ENCODE data around the gene PRKCE. TPM values are rescaled to one million over a fixed set of nuclear protein-coding genes. Genes with fewer than 3 reads are reported as not detected.

Gene PRKCE
- total RNA-seq, 1 donor from 2014 or later: 23.1 TPM

DNA sequence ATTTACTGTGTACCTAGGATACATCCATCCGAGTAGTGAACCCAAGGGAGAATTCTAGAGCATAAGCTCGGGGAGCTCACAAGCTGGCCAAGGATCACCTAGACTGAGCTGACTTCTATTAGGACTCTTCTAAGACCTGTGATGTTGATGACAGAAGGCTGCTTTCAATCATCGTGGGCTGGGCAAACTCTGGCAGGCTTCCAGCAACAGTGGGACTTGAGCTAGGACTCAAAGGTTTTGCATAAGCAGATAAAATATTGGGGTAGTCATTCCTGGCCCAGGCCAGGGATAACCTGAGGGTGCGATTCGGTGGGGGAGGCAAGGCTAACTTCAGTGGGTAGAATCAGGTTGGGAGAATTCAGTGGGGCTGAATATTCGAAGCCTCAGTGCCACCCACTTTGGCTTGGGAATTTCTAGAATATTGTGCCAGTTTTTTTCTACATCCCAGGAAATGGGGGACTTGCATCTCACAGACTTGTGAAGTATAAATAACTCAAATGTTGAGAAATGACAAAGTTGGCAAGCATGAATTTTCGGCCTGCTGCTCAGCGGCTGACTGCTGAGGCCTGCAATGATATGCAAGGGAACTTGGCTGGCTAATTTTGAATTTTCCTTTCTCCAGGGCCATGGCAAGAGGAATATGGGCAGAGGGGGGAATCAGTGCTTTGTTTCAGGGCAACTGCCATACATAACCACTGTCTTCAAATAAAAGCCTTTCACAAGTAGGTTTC lies 274.3 kb downstream of the PRKCE start:
- no peak for DNase-seq (ENCODE audit: low read depth, low spot score)

DNA sequence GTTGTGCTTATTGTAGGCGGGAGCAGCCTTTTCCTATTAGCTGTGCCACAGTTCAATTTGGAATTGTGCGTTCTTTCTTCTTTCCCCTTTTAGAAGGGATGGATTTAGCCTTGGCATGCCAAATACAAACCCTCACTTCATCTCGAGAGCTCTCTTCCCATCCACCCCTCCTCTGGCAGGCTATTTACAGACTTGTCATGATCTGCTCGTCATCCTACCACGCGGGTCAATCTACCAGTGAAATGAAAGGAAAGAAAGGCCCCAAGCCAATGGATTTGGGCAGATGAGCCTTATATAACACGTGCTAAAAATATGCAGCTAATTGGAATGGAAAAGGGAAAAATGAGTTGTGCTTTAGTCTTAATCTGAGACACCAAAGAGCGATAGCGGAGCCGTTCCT lies 277.5 kb downstream of the PRKCE start:
- no peak for DNase-seq (ENCODE audit: low read depth, low spot score)

DNA sequence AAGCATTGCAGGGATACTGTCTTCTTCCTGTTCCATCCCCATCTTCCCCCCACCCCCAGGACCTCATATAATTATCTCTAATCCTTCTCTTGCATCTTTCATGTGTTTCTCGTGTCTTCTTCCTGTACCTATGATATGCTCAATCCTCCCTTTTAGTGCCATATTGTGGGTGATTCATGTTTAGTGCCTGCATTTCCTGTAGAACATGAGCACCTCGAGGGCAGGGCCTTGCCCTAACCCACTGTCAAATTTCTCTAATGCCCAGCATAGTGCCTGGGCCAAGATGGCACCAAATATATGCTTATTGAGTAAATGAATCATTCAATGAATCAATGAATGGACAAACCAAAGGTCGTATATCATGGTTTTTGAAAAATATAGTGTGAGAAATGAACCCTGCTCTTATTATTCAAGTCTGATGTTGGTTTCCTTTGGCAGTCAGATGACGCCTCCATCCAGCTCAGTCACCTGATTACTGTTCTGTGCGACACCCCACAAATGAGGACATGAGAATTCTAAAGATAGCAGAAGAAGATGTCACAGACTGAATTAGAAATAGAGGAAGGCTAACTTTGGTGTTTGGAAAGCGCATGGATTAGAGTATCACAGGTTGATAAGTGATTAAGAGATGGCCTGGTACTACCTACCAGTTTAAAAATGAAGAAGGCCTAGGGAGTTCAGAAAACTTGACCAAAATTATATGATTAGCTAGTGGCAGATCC lies 278.4 kb downstream of the PRKCE start:
- DNase-seq (ENCODE audit: low read depth, low spot score): no peak

DNA sequence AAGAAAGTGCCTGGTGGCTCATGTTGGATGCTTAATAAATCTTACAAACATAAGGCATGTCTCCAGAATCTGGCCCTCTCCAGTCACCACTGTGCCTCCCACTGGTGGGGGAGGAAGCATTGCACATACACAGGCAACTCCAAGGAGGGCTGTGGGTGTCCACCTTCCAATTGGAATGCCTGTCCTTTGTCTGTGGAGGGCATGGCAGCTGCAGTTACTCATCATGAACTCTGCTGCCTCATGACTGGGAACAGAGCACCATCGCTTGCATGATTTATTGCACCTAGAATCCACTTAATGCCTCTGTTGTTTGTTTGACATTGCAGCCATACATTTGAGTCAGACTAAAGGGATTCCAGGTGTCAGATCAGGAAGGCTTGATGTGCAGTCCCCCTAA lies 278.9 kb downstream of the PRKCE start:
- DNase-seq (ENCODE audit: low read depth, low spot score): no peak

GRCh38 chr2:45932278-45932975 lies 281.0 kb downstream of the PRKCE start:
- DNase-seq (ENCODE audit: low read depth, low spot score): no peak

DNA sequence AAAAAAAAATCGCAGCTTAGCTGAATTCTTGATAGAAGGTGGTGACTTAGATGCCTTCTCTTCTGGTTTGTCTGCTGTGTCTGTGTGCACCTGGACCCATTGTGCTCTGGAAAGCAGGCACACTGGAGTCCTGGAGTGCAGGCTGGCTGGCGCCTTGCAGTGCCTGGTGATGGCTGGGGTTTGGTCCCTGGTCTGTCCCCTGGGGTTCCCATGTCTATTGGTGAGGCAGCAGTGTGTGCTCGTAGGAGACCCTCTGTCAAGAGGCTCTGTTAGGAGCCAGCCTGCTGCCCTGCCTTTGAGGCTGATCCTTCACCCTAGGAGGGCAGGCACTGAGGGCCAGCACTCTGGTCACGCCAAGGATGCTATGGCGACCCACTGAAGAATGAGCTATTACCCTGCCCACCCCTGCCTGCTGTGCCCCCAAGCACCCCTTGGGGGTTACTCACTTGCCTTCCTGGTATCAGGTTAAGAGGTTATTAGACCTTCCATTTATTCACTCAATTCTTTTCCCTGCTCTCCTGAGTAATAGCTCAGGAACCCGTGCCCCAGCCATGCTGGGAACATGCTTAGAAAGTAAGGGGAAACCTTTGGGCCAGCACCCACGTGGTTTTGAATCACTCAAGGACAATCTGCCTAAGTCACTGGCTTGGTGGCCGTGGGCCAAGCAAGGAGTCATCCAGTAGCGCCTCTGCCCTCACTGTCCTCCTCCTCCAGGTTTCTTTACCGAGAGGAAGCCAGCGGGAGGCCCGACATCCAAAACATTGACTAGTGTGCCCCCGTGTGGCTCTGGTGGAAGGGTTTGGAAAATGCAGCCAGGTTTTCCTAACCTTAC lies 284.5 kb downstream of the PRKCE start:
- DNase-seq (ENCODE audit: low read depth, low spot score): peak; percentile 78

DNA sequence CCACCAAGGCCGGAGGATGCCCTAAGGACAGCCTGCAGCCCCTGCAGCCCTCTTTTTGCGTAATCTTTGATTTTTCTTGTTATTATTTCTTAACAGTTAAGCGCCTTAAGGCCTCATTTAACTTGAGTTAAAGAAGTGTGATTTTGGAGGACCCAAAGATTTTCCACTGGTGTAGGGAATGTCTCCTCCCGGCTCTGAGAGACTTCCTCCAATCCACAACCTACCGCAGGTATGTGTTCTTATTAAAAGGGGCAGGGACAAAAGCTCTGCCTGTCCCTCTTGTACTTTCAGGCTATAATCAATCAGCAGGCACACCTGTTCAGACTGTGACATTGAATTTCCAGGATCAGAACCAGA lies 285.1 kb downstream of the PRKCE start:
- DNase-seq (ENCODE audit: low read depth, low spot score): no peak

DNA sequence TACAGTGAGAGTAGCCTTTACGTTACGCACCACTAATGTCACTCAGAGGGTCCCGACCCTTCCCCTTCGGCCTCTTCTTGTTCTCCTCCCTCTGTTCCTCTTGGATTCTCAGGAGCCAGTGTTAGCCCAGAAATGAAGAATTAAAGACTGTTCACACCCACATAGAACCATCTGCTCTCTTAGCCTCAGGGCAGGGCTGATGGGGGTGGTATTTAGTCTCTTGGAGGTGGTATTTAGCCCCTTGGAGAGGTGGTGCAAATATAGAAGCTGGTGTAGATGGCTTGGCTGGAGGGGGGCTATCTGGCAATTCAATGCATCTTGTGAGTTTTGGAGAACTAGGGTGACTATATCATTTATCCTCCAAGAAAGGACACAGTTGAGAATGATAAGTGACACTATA lies 286.5 kb downstream of the PRKCE start:
- DNase-seq (ENCODE audit: low read depth, low spot score): no peak

DNA sequence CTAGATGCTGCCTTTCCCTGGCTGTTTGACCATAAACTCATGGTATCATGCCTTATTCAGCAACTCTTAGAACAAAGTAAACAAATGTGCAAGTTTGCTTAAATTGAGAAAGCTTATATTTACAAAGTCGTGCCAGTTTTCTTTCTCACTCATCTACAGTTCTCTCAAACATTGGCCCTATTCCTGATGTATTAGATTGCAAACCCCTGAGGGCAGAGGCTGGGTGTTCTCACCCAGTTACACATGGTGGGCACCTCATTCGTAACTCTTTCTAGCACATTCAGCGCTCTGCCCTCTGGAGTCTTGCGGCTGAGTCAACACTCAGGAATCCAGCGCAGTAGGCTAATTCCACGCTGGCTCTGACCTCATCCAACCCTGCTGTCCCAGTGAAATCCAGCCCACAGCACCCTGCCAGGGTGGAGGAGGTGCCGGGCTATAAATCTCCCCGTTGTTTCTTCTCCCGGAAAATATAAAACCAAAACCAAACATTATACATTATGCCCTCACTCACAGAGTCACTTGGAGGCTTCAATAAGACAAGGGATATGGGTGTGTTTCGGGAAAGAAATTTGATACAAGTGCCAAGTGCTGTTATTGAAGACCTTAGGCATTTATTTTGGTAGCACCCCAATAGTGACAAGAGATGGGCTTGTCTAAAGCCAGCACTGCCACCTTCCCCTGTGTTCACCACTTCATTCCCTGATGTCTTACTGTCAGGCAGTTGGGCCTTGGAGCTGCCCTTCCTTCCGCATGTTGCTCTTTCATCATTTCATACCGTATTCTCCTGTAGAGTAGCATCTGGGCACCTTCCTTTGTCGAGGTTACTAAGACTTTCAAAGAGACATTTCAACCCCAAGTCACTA lies 287.4 kb downstream of the PRKCE start:
- DNase-seq (ENCODE audit: low read depth, low spot score): peak; percentile 55

GRCh38 chr2:45941531-45942236 lies 290.2 kb downstream of the PRKCE start:
- DNase-seq (ENCODE audit: low read depth, low spot score): no peak

GRCh38 chr2:45942237-45942738 lies 290.8 kb downstream of the PRKCE start:
- DNase-seq (ENCODE audit: low read depth, low spot score): no peak

GRCh38 chr2:45943219-45944044 lies 292.0 kb downstream of the PRKCE start:
- no peak for DNase-seq (ENCODE audit: low read depth, low spot score)

DNA sequence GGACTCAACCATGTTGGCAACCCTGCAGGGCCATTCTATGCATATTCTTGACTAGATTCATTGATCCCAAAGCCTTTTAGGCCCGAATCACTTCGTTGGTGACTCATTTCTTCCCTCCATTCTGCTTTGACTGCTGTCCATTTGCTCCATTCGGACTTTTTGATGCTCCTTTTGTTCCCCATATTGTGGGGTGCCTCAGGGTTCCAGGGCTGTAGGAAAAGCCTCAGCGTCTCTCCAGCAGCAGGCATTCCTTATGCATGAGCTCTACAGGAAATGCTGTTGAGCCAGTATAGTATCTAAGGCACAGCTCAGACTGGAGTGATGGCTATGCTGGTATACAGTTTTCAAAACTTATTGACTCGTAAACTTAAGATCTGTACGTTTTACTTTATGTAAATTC lies 292.6 kb downstream of the PRKCE start:
- DNase-seq (ENCODE audit: low read depth, low spot score): no peak

DNA sequence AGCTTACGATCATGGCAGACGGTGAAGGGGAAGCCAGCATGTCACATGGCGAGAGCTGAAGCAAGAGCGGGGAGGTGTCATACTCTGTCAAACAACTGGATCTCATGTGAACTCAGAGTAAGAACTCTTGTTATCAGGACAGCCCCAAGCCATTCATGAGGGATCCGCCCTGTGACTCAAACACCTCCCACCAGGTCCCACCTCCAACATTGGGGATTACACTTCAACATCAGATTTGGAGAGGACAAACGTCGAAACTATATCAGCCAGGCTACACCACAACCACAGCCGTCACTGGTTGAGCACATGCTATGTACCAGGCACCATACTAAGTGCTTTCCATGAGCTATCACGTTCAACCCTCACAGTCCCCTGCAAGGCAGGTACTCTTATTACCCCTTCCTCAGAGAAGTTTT lies 293.8 kb downstream of the PRKCE start:
- no peak for DNase-seq (ENCODE audit: low read depth, low spot score)

DNA sequence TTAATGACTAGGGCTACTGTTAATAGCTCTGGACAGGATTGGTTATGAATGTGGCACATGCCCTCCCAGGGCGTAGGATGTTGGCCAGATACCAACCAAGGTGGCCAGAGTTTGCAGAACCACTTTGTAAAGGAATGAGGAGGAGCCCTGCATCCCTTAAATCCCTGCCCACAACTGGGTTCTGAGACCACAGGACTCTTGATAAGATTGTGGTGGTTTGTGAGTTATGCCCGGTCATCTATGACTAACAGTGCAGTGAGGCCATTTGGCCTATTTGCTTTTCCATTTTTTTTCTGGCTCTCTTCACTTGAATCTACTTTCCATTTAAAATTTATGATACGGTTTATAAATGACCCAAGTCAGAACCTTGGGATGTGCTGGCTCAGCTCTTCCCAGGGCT lies 294.5 kb downstream of the PRKCE start:
- DNase-seq (ENCODE audit: low read depth, low spot score): no peak

DNA sequence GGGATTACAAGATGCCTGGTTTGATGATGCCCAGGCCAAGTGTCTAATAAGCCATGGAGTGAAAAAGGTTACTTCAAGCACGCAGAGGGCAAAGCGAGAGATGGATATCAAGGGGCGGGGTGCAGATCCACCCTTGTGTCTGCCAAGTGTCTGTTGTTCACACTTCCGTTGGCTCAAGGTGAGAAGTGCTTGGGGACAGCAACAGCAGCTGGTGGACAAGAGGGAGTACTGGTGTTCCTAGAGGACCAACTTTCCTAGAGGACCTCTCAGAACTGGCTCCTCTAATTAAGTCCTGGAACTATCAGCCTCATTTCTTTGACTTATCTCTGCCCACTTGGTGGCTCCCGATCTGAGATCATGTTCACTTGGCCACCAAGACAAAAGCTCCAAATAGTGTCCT lies 299.1 kb downstream of the PRKCE start:
- DNase-seq (ENCODE audit: low read depth, low spot score): no peak

GRCh38 chr2:45951025-45951727 lies 299.7 kb downstream of the PRKCE start:
- DNase-seq (ENCODE audit: low read depth, low spot score): no peak

- DNase-seq (ENCODE audit: low read depth, low spot score): no peak
These were observed 301.1 kb downstream of the PRKCE start for GRCh38 chr2:45952591-45952990.
